BE2C (cell line): ENCODE measurements around the gene GNAI1.

Experiments used
- DNase-seq: peaks from one replicate; pipeline ENCODE4 v3.0.0-alpha.2; 2020
- H3K27me3 ChIP-seq: fragments of 250-450 bp; sonication (Bioruptor Pico); 2 replicates; pipeline ENCODE4 v1.5.1; 2020; ENCODE audit warnings: mild to moderate bottlenecking
- H3K36me3 ChIP-seq: fragments of 250-450 bp; sonication (Bioruptor Pico); 2 replicates; pipeline ENCODE4 v1.5.1; 2020; ENCODE audit warnings: mild to moderate bottlenecking
- H3K4me1 ChIP-seq: fragments of 250-450 bp; sonication (Bioruptor Pico); 2 replicates; pipeline ENCODE4 v1.5.1; 2020
- H3K4me3 ChIP-seq: 2 replicates; pipeline ENCODE4 v1.5.1; 2011; ENCODE audit warnings: low read depth, low read length
- H3K9me3 ChIP-seq: fragments of 250-450 bp; sonication (Bioruptor Pico); 2 replicates; pipeline ENCODE4 v1.5.1; 2020
- TF ChIP-seq, protein P1 (sequence below): IDR thresholded peaks from 2 replicates; pipeline ENCODE4 v1.5.1; 2012; ENCODE audit warnings: mild to moderate bottlenecking, low read depth, low read length

GNAI1 gene

DNA sequence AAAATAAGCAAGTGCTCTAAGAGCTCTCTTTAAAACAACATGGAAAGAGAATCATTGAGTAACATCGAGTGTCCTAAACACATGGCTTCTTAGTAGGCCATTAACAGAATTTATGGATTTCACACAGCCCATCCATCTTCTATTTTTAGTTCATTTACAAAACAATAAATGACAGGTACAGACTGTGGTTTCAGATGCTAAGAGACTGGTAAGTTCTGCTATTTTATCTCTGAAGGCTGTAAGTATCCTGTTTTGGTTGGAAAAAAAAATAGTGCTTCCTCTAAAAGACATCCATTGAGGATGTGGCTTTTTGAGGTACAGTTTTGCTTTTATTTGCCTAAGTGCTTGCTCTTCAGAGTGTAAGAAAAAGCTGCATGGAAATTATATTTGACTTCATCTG is 27.4 kb upstream of the GNAI1 start:
- Histone ChIP-seq H3K4me3 (no peak overlapping the region), H3K36me3 (no peaks in the 10 kb centered on the region), H3K27me3 (no peaks in the 10 kb centered on the region), H3K9me3 (no peaks in the 10 kb centered on the region), H3K4me1 (no peaks in the 10 kb centered on the region)
- TF ChIP-seq, protein P1, sequence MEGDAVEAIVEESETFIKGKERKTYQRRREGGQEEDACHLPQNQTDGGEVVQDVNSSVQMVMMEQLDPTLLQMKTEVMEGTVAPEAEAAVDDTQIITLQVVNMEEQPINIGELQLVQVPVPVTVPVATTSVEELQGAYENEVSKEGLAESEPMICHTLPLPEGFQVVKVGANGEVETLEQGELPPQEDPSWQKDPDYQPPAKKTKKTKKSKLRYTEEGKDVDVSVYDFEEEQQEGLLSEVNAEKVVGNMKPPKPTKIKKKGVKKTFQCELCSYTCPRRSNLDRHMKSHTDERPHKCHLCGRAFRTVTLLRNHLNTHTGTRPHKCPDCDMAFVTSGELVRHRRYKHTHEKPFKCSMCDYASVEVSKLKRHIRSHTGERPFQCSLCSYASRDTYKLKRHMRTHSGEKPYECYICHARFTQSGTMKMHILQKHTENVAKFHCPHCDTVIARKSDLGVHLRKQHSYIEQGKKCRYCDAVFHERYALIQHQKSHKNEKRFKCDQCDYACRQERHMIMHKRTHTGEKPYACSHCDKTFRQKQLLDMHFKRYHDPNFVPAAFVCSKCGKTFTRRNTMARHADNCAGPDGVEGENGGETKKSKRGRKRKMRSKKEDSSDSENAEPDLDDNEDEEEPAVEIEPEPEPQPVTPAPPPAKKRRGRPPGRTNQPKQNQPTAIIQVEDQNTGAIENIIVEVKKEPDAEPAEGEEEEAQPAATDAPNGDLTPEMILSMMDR, result no peak
- DNase-seq, result no peak

DNA sequence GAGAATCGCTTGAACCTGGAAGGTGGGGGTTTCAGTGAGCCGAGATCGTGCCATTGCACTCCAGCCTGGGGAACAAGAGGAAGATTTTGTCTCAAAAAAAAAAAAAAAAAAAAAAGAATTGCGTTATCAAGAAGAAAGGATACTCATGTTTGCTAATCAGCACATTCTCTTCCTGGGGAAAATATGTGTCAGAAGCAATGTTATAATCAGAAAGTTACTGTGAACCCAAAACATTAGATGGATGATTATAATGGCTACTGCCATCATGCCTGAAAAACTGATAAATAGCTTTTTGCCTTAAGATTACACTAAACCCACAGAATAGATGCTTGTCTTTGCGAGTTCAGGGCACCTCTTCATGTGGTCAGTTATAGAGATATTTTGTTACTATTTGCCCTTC is 24.3 kb upstream of the GNAI1 start:
- H3K9me3 ChIP-seq, result no peaks in the 10 kb centered on the region
- TF ChIP-seq, protein P1, result no peak
- no peaks in the 10 kb centered on the region for H3K4me1 ChIP-seq
- no peaks in the 10 kb centered on the region for H3K36me3 ChIP-seq
- H3K4me3 ChIP-seq, result no peak overlapping the region
- no peaks in the 10 kb centered on the region for H3K27me3 ChIP-seq
- no peak for DNase-seq

DNA sequence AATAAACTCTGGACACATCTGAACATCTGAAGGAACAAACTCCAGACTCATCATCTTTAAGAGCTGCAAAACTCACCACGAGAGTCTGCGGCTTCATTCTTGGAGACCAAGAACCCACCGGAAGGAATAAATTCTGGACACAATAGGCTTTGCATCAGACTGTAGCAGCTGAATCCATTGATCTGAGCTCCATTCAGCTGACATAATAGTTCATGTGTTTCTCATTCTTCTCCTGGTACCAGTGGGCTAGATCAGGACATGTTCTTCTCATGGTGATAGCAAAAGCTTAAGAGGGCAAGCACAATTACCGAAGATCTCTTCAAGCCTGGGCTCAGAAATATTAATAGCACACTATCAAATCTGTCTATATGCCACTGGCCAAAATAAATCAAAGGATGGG is 20.5 kb upstream of the GNAI1 start:
- no peak for DNase-seq
- no peaks in the 10 kb centered on the region for H3K4me1 ChIP-seq
- H3K4me3 ChIP-seq, result no peak overlapping the region
- no peaks in the 10 kb centered on the region for H3K36me3 ChIP-seq
- no peaks in the 10 kb centered on the region for H3K9me3 ChIP-seq
- no peaks in the 10 kb centered on the region for H3K27me3 ChIP-seq
- TF ChIP-seq, protein P1, result no peak

DNA sequence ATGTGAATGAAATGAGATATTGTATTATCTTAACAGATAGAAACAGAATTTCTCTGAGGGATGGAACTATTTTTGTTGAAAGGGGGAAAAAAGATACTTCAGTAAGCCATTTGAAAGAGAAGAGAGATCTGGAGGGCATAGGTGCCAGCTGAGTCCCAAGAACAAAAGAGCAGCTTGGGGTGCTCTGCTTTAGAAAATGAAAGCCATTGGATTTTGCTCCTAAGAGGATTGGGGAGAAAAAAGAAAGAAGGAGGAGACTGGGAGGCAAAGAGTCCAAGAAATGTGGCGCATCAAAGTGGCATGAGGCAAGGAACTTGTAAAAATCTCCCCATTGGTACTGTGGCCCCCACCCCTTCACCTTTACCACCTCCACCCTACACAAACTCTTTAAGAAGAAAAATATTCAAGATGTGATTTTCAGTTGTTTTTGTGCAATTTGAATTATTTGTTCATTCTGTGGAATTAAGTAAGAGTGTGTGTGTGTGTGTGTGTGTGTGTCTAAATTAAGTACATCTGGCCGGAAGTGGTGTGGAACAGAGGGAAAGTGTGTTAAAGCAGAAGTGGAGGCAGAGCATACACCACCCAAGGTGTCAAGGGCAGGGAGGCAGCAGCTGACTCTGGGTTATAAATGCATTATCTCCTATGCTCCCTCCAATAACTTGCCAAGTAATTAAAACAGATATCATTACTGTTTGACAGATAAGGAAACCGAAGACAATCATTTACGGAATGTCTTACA is 9.9 kb upstream of the GNAI1 start:
- Histone ChIP-seq H3K27me3 (no peaks in the 10 kb centered on the region), H3K9me3 (no peaks in the 10 kb centered on the region), H3K4me3 (no peak overlapping the region), H3K36me3 (no peaks in the 10 kb centered on the region), H3K4me1 (no peaks in the 10 kb centered on the region; the same call in 1 of the 2 replicates)
- DNase-seq, result no peak
- TF ChIP-seq, protein P1, result no peak

DNA sequence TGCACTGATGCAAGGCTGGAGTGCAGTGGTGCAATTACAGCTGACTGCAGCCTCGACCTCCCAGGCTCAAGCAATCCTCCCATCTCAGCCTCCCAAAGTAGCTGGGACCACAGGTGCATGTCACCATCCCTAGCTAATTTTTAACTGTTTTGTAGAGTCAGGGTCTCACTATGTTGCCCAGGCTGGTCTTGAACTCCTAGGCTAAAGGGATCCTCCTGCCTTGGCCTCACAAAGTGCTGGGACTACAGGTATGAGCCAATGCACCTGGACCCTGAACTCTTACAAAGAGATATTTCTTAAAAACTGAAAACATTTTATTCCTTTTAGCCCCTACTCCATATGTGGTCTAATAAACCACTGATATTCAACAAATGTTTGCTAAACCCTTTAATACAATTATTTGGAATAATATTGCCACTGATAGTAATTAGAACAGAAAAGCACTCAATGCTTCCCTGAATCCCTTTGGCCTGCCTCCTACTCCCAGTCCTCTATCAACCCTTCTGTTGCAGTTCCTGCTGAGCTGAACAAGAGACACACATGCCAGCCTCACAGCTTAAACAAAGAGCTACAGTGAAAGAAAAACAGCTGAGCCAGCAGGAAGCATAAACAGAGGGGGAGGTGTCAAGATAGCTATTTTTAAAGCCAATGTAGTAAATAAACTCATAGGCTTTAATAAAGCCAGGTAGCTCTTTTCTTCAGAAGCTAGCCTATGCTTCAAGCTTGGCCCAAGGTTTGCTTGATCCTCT is 7.0 kb upstream of the GNAI1 start:
- Histone ChIP-seq H3K36me3 (no peaks in the 10 kb centered on the region), H3K9me3 (no peaks in the 10 kb centered on the region), H3K27me3 (no peaks in the 10 kb centered on the region), H3K4me1 (no peaks in the 10 kb centered on the region; the same call in 1 of the 2 replicates), H3K4me3 (no peak overlapping the region)
- no peak for DNase-seq
- TF ChIP-seq, protein P1, result no peak

DNA sequence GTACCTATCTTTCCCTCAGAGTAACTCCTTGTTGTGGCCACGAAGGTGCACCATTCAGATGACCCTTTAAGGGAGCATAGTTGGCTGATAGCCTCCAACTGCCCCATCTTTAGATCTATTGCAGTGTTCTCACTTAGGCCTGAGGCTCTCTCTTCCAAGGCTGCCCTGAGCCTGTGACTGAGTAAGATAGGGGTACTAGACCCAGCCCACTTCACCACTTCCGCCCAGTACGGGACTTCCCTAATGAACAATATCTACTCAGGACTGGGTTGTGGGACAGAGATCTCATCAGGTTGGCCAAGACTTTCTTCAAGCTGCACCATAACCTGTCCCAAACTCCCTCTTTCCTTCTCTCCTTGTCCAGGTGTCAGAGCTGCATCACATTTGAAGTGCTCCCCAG is 5.7 kb upstream of the GNAI1 start:
- TF ChIP-seq, protein P1, result no peak
- peaks cover 4% of the 10 kb centered on the region for H3K4me1 ChIP-seq

More for the DNA sequence above, 5.7 kb upstream of the GNAI1 start:
- DNase-seq, result no peak
- Histone ChIP-seq H3K9me3 (no peaks in the 10 kb centered on the region), H3K4me3 (no peak overlapping the region), H3K27me3 (no peaks in the 10 kb centered on the region), H3K36me3 (no peaks in the 10 kb centered on the region)
